WTC11 (cell line): ENCODE results near the gene ZIC2. TPM values are rescaled to one million over a fixed set of nuclear protein-coding genes. Genes with fewer than 3 reads are reported as not detected.

Experiments
- ATAC-seq: fragments of 200-7000 bp; cut with Tn5 transposase; 2 replicates; pipeline ENCODE4 v1.10.0; 2021; ENCODE audit warnings: mild to moderate bottlenecking, moderate library complexity
- CTCF ChIA-PET: fragments of 300-600 bp; sonication (Branson Sonifier 250); formaldehyde crosslinking; loops from one replicate; lab custom pipeline; 2021; ENCODE audit warnings: antibody characterized with exemption; lab: Charles Lee
- POLR2A ChIA-PET: fragments of 350-600 bp; sonication (Branson Sonifier 250); formaldehyde crosslinking; loops from one replicate; lab custom pipeline; 2021; ENCODE audit warnings: antibody characterized with exemption; lab: Charles Lee
- DNase-seq: peaks from one replicate; pipeline ENCODE4 v3.0.0; 2021; ENCODE audit warnings: low spot score
- H3K27ac Mint-ChIP-seq: 2 replicates; pipeline ENCODE4 v1.8.0; 2021; ENCODE audit warnings: mixed read lengths
- H3K27me3 Mint-ChIP-seq: 2 replicates; pipeline ENCODE4 v1.8.0; 2021; ENCODE audit warnings: low read depth, mild to moderate bottlenecking, moderate library complexity, mixed read lengths
- H3K36me3 Mint-ChIP-seq: 2 replicates; pipeline ENCODE4 v1.8.0; 2021; ENCODE audit warnings: mixed read lengths
- H3K4me1 Mint-ChIP-seq: 2 replicates; pipeline ENCODE4 v1.8.0; 2022; ENCODE audit warnings: mixed read lengths
- H3K4me3 Mint-ChIP-seq: 2 replicates; pipeline ENCODE4 v1.8.0; 2021; ENCODE audit warnings: mild to moderate bottlenecking, moderate library complexity, mixed read lengths
- H3K9me3 Mint-ChIP-seq: 2 replicates; pipeline ENCODE4 v1.8.0; 2021; ENCODE audit warnings: mixed read lengths
- CBFB ChIP-seq: sonication (generic); formaldehyde crosslinking; IDR thresholded peaks from 2 replicates; pipeline ENCODE4 v1.8.1; 2022; ENCODE audit warnings: mild to moderate bottlenecking, low read depth, missing genetic modification reagents
- CREM ChIP-seq: sonication (generic); formaldehyde crosslinking; IDR thresholded peaks from 2 replicates; pipeline ENCODE4 v1.8.1; 2022; ENCODE audit warnings: mild to moderate bottlenecking, missing genetic modification reagents, moderate library complexity
- EMX1 ChIP-seq: fragments of 250-450 bp; sonication (Bioruptor Pico); IDR thresholded peaks from 2 replicates; pipeline ENCODE4 v1.8.0; 2021; ENCODE audit warnings: mild to moderate bottlenecking
- FOXJ3 ChIP-seq: sonication (generic); formaldehyde crosslinking; IDR thresholded peaks from 2 replicates; pipeline ENCODE4 v1.9.0; 2021; ENCODE audit warnings: missing genetic modification reagents, mild to moderate bottlenecking, borderline replicate concordance
- NFE2L1 ChIP-seq: sonication (generic); formaldehyde crosslinking; IDR thresholded peaks from 2 replicates; pipeline ENCODE4 v1.8.1; 2023; ENCODE audit warnings: missing genetic modification reagents
- SOX15 ChIP-seq: fragments of 250-450 bp; sonication (Bioruptor Pico); IDR thresholded peaks from 2 replicates; pipeline ENCODE4 v1.9.0; 2021; ENCODE audit warnings: mild to moderate bottlenecking
- SP1 ChIP-seq: sonication (generic); formaldehyde crosslinking; conservative IDR thresholded peaks from 2 replicates; pipeline ENCODE4 v1.8.1; 2022; ENCODE audit warnings: missing genetic modification reagents
- TEAD1 ChIP-seq: sonication (generic); formaldehyde crosslinking; IDR thresholded peaks from 2 replicates; pipeline ENCODE4 v1.8.0; 2022; ENCODE audit warnings: mild to moderate bottlenecking, missing genetic modification reagents
- TP53 ChIP-seq: sonication (generic); formaldehyde crosslinking; IDR thresholded peaks from 2 replicates; pipeline ENCODE4 v1.8.1; 2023; ENCODE audit warnings: mild to moderate bottlenecking, missing genetic modification reagents
- ZNF138 ChIP-seq: sonication (generic); formaldehyde crosslinking; conservative IDR thresholded peaks from 2 replicates; pipeline ENCODE4 v1.8.1; 2022; ENCODE audit warnings: mild to moderate bottlenecking, moderate library complexity, missing genetic modification reagents
- ZNF219 ChIP-seq: sonication (generic); formaldehyde crosslinking; IDR thresholded peaks from 2 replicates; pipeline ENCODE4 v1.8.0; 2023; ENCODE audit warnings: missing genetic modification reagents, mild to moderate bottlenecking, borderline replicate concordance
- ZNF232 ChIP-seq: sonication (generic); formaldehyde crosslinking; IDR thresholded peaks from 2 replicates; pipeline ENCODE4 v1.8.0; 2022; ENCODE audit warnings: mild to moderate bottlenecking, missing genetic modification reagents
- total RNA-seq: library from RNA; stranded (reverse); gene quantifications from 3 replicates; pipeline ENCODE4 v1.2.3, GENCODE V29; 2021
- TF ChIP-seq, protein P1 (sequence below): fragments of 250-450 bp; sonication (Bioruptor Pico); conservative IDR thresholded peaks from 2 replicates; pipeline ENCODE4 v1.9.0; 2021; ENCODE audit warnings: mild to moderate bottlenecking
- TF ChIP-seq, protein P2 (sequence below): sonication (generic); formaldehyde crosslinking; conservative IDR thresholded peaks from 2 replicates; pipeline ENCODE4 v1.8.1; 2022; ENCODE audit warnings: mild to moderate bottlenecking, missing genetic modification reagents
- TF ChIP-seq, protein P3 (sequence below): sonication (generic); formaldehyde crosslinking; IDR thresholded peaks from 2 replicates; pipeline ENCODE4 v1.8.1; 2023; ENCODE audit warnings: mild to moderate bottlenecking, missing genetic modification reagents, borderline replicate concordance
- TF ChIP-seq, protein P4 (sequence below): sonication (generic); formaldehyde crosslinking; IDR thresholded peaks from 2 replicates; pipeline ENCODE4 v1.8.1; 2023; ENCODE audit warnings: mild to moderate bottlenecking, missing genetic modification reagents
- TF ChIP-seq, protein P5 (sequence below): sonication (generic); formaldehyde crosslinking; IDR thresholded peaks from 2 replicates; pipeline ENCODE4 v1.8.0; 2022; ENCODE audit warnings: mild to moderate bottlenecking, missing genetic modification reagents

The ZIC2 gene
- total RNA-seq, 1 experiment from 2014 or later: 344 TPM

DNA sequence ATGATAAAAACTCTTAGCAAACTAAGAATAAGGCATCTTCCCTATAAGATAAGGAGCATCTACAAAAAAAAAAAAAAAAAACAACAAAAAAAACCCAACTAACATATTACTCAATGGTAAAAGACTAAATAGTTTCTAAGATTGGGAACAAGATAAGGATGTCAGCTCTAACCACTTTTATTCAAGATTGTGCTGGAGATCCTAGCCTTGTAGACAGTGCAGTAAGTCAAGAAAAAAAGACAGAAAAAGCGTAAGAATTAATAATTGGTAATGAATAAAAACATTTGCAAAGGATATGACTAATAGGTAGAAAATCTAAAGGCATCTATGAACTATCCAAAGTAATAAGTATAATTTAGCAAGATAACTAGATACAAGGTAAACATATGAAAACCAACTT lies 33.0 kb downstream of the ZIC2 start:
- POLR2A ChIA-PET: no interaction called here
- DNase-seq (no peak), ATAC-seq (no peak)
- Mint-ChIP-seq H3K27ac (no peak overlapping the region), H3K9me3 (peaks cover 11% of the 10 kb centered on the region), H3K36me3 (no peaks in the 10 kb centered on the region), H3K4me1 (peaks cover 7% of the 10 kb centered on the region), H3K4me3 (no peak overlapping the region), H3K27me3 (no peaks in the 10 kb centered on the region)
- no peak for TF ChIP-seq ZNF232
- TF ChIP-seq, protein P1, sequence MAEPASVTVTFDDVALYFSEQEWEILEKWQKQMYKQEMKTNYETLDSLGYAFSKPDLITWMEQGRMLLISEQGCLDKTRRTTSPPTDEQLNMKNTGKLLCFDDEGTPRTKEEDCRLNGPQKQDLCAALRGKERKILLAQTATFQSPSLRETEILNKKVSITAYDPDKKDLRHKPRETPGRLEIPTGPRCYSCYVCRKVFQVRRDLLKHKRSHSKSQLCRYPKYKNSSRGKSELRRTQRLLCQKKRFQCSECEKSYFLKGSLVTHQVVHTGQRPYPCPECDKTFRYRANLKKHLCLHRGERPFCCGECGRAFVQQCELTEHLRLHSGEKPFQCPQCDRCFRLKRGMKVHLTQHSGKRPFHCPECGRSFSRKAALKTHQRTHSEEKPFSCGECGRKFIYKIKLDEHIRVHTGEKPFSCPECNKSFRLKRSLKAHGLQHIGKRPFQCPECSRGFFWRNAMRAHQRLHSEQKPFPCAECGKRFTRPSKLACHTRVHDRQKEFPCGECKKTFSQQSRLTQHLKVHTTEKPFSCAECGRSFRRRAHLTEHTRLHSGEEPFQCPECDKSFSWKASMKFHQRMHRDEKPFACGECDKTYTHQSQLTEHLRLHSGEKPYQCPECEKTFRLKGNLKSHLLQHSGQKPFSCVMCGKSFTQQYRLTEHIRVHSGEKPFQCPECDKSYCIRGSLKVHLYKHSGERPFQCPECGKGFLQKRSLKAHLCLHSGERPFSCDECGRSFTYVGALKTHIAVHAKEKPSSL: no peak
- no peak for TF ChIP-seq ZNF138
- TF ChIP-seq, protein P2, sequence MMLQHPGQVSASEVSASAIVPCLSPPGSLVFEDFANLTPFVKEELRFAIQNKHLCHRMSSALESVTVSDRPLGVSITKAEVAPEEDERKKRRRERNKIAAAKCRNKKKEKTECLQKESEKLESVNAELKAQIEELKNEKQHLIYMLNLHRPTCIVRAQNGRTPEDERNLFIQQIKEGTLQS (CRISPR knock-in tag): no peak
- TF ChIP-seq TP53: no peak
- no peak for TF ChIP-seq CREM (CRISPR knock-in tag)
- TF ChIP-seq CBFB (CRISPR knock-in tag): no peak
- TF ChIP-seq FOXJ3 (CRISPR knock-in tag): no peak
- no peak for TF ChIP-seq SP1 (CRISPR knock-in tag)
- TF ChIP-seq EMX1: no peak
- TF ChIP-seq, protein P3, sequence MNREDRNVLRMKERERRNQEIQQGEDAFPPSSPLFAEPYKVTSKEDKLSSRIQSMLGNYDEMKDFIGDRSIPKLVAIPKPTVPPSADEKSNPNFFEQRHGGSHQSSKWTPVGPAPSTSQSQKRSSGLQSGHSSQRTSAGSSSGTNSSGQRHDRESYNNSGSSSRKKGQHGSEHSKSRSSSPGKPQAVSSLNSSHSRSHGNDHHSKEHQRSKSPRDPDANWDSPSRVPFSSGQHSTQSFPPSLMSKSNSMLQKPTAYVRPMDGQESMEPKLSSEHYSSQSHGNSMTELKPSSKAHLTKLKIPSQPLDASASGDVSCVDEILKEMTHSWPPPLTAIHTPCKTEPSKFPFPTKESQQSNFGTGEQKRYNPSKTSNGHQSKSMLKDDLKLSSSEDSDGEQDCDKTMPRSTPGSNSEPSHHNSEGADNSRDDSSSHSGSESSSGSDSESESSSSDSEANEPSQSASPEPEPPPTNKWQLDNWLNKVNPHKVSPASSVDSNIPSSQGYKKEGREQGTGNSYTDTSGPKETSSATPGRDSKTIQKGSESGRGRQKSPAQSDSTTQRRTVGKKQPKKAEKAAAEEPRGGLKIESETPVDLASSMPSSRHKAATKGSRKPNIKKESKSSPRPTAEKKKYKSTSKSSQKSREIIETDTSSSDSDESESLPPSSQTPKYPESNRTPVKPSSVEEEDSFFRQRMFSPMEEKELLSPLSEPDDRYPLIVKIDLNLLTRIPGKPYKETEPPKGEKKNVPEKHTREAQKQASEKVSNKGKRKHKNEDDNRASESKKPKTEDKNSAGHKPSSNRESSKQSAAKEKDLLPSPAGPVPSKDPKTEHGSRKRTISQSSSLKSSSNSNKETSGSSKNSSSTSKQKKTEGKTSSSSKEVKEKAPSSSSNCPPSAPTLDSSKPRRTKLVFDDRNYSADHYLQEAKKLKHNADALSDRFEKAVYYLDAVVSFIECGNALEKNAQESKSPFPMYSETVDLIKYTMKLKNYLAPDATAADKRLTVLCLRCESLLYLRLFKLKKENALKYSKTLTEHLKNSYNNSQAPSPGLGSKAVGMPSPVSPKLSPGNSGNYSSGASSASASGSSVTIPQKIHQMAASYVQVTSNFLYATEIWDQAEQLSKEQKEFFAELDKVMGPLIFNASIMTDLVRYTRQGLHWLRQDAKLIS: no peak
- TF ChIP-seq ZNF219 (CRISPR knock-in tag): no peak
- TF ChIP-seq, protein P4, sequence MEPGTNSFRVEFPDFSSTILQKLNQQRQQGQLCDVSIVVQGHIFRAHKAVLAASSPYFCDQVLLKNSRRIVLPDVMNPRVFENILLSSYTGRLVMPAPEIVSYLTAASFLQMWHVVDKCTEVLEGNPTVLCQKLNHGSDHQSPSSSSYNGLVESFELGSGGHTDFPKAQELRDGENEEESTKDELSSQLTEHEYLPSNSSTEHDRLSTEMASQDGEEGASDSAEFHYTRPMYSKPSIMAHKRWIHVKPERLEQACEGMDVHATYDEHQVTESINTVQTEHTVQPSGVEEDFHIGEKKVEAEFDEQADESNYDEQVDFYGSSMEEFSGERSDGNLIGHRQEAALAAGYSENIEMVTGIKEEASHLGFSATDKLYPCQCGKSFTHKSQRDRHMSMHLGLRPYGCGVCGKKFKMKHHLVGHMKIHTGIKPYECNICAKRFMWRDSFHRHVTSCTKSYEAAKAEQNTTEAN: no peak
- TF ChIP-seq, protein P5, sequence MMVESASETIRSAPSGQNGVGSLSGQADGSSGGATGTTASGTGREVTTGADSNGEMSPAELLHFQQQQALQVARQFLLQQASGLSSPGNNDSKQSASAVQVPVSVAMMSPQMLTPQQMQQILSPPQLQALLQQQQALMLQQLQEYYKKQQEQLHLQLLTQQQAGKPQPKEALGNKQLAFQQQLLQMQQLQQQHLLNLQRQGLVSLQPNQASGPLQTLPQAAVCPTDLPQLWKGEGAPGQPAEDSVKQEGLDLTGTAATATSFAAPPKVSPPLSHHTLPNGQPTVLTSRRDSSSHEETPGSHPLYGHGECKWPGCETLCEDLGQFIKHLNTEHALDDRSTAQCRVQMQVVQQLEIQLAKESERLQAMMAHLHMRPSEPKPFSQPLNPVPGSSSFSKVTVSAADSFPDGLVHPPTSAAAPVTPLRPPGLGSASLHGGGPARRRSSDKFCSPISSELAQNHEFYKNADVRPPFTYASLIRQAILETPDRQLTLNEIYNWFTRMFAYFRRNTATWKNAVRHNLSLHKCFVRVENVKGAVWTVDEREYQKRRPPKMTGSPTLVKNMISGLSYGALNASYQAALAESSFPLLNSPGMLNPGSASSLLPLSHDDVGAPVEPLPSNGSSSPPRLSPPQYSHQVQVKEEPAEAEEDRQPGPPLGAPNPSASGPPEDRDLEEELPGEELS (CRISPR knock-in tag): no peak
- TF ChIP-seq NFE2L1 (CRISPR knock-in tag): no peak
- CTCF ChIA-PET: no interaction called here

DNA sequence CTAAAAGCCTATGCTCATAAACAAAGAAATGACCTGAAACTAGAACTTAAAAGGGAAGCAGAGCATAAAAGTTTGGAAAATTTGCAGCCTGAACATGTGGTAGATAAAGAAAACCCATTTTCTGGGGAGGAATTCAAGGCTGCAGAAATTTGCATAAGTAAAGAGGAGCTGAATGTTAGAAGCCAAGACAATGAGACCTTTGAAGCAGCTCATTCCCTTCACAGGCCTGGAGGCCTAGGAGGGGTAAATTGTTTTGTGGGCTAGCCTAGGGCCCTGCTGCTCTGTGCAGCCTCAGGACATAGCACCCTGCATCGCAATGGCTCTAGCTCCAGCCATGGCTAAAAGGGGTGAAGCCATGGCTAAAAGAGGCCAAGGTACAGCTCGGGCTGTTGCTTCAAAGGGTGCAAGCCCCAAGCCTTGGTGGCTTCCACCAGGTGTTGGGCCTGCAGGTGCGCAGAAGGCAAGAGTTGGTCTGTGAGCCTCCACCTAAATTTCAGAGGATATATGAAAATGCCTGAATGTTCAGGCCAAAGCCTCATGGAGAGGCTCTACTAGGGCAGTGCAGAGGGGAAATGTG lies 38.3 kb downstream of the ZIC2 start:
- DNase-seq (no peak), ATAC-seq (peak; percentile 94)
- CTCF ChIA-PET: interaction anchor here (0.6 kb wide), 1 partner anchor 105 kb away, joined by 3 read pairs; no protein-coding TSS in a partner anchor
- POLR2A ChIA-PET: interaction anchor here (0.6 to 1.0 kb wide), 5 partner anchors 13 to 376 kb away, joined by 3 read pairs; no protein-coding TSS in a partner anchor
- TF ChIP-seq TEAD1 (CRISPR knock-in tag) (0 out of 2 replicates have a peak, but pooled peaks have one; percentile 56), SOX15 (CRISPR knock-in tag) (no peak)
- no peak overlapping the region for H3K4me3 Mint-ChIP-seq
- H3K4me1 Mint-ChIP-seq: peaks cover 23% of the 10 kb centered on the region
- H3K27me3 Mint-ChIP-seq: no peaks in the 10 kb centered on the region
- peaks cover 10% of the 10 kb centered on the region for H3K36me3 Mint-ChIP-seq
- no peak overlapping the region for H3K27ac Mint-ChIP-seq
- H3K9me3 Mint-ChIP-seq: peaks cover 22% of the 10 kb centered on the region
